Stimulated activated naive CD8-positive, alpha-beta T cell treated with anti-CD3 and anti-CD28 coated beads, Interleukin-15, Interleukin-2, amounts not matched to agents 100 ng/mL and 50 ng/mL, for 24 hours (primary cell): Measurements from ENCODE around the gene BCAN.
A peak's percentile ranks its signal among the peaks of the same experiment; 100 is the strongest.

Source experiments
- H3K27ac Mint-ChIP-seq: one replicate; pipeline ENCODE4 v1.8.0; 2021; ENCODE audit warnings: mild to moderate bottlenecking, mixed read lengths
- H3K27me3 Mint-ChIP-seq: one replicate; pipeline ENCODE4 v1.8.0; 2021; ENCODE audit warnings: mixed read lengths
- H3K36me3 Mint-ChIP-seq: one replicate; pipeline ENCODE4 v1.8.0; 2021; ENCODE audit warnings: low read depth, mixed read lengths
- H3K4me1 Mint-ChIP-seq: one replicate; pipeline ENCODE4 v1.8.0; 2021; ENCODE audit warnings: low read depth, mixed read lengths
- H3K4me3 Mint-ChIP-seq: one replicate; pipeline ENCODE4 v1.8.0; 2021; ENCODE audit warnings: mild to moderate bottlenecking, mixed read lengths
- H3K9me3 Mint-ChIP-seq: one replicate; pipeline ENCODE4 v1.8.0; 2021; ENCODE audit warnings: mixed read lengths

Gene BCAN

DNA sequence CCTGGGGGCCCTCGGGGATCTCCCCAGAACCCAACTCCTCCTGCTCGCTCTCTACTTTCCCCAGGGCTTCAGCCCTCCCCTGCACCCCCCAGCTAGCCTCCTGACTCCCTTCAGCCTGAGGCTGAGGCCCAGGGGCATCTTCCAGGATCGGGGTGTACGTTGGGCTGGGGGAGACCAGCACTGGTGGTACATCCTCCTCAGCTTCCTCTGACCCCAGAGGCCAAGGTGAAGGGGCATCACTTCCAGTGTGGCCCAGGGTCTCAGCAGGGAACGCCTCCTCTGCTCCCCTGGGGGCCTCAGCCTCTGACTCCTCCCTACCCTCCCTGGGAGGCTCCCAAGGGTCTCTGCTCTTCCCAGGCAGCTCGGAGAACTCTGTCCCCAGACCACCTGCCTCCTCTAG is 28.4 kb downstream of the BCAN start:
- no peaks in the 10 kb centered on the region for H3K36me3 Mint-ChIP-seq
- H3K9me3 Mint-ChIP-seq = no peaks in the 10 kb centered on the region
- peaks cover 31% of the 10 kb centered on the region for H3K27me3 Mint-ChIP-seq
- H3K27ac Mint-ChIP-seq = no peak overlapping the region
- no peaks in the 10 kb centered on the region for H3K4me1 Mint-ChIP-seq
- H3K4me3 Mint-ChIP-seq = no peak overlapping the region

GRCh38 chr1:156670791-156671190 is 28.9 kb downstream of the BCAN start:
- Mint-ChIP-seq H3K27ac (no peak overlapping the region), H3K36me3 (no peaks in the 10 kb centered on the region), H3K4me3 (no peak overlapping the region), H3K27me3 (peaks cover 36% of the 10 kb centered on the region), H3K4me1 (no peaks in the 10 kb centered on the region), H3K9me3 (no peaks in the 10 kb centered on the region)

- Mint-ChIP-seq H3K9me3 (no peaks in the 10 kb centered on the region), H3K27me3 (peaks cover 39% of the 10 kb centered on the region), H3K4me3 (no peak overlapping the region), H3K36me3 (no peaks in the 10 kb centered on the region), H3K27ac (no peak overlapping the region), H3K4me1 (no peaks in the 10 kb centered on the region)
Measured at GRCh38 chr1:156671804-156672203, 29.9 kb downstream of the BCAN start.

- H3K27me3 Mint-ChIP-seq = peaks cover 57% of the 10 kb centered on the region
- no peaks in the 10 kb centered on the region for H3K36me3 Mint-ChIP-seq
- H3K9me3 Mint-ChIP-seq = no peaks in the 10 kb centered on the region
- peaks cover 12% of the 10 kb centered on the region for H3K4me1 Mint-ChIP-seq
- H3K4me3 Mint-ChIP-seq = no peak overlapping the region
- no peak overlapping the region for H3K27ac Mint-ChIP-seq
Measured at GRCh38 chr1:156673387-156674121, 31.6 kb downstream of the BCAN start.

DNA sequence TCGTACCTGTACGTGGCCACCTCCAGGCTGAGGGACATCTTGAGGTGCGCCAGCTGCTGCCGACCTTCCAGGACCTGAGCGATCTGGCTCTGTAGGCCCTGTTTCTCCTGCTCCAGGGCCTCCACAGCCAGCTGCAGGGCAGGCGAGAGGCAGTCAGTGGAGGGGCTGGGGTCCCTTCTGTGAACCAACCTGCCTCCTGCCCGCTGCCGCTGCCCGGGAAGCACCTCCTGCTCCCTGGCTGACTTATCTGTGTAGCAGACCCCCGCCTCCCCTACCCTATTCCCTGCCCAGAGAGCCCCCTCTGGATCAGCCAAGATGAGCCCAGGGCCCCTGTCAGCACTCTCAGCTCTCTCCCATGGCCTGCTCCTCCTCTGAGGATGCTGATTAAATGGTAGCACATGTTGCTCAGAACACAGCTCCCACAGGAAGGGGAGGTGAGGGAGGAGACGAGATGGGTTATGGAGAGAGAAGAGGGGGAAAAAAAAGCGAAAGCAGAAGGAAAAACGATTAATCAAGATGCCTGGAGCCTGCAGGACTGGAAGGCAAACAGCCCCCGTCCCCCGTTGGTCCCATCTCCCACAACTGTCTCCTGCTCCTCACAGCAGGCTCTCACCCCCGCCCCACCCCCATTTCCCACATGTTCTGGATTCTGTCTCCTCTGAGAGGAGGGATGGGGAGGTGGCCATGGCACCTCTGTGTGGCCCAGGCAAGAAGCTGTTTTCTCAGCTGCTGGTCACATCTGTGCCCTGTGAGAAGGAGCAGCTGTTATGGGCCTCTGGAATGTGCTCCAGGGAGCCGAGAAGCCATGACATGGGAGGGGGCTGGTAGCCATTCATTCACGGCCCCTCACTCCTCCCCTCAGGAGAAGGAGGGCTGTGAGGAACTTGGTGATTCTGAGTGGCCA is 33.5 kb downstream of the BCAN start:
- H3K9me3 Mint-ChIP-seq = no peaks in the 10 kb centered on the region
- no peak overlapping the region for H3K4me3 Mint-ChIP-seq
- H3K27me3 Mint-ChIP-seq = peaks cover 73% of the 10 kb centered on the region
- H3K27ac Mint-ChIP-seq = no peak overlapping the region
- no peaks in the 10 kb centered on the region for H3K36me3 Mint-ChIP-seq
- peaks cover 12% of the 10 kb centered on the region for H3K4me1 Mint-ChIP-seq

- Mint-ChIP-seq H3K27ac (no peak overlapping the region), H3K36me3 (no peaks in the 10 kb centered on the region), H3K4me1 (peaks cover 12% of the 10 kb centered on the region), H3K27me3 (peaks cover 75% of the 10 kb centered on the region), H3K9me3 (no peaks in the 10 kb centered on the region), H3K4me3 (no peak overlapping the region)
Measured at GRCh38 chr1:156676114-156676819, 34.4 kb downstream of the BCAN start.

GRCh38 chr1:156676820-156677615 is 35.1 kb downstream of the BCAN start, which contains the start of gene NES:
Gene NES, minus strand, starts transcription at chr1:156677407. Its CDS starts 143 bp downstream, at chr1:156677264.
- peak within 1 kb of the TSS; percentile 22 for H3K4me3 Mint-ChIP-seq
- peaks cover 74% of the 10 kb centered on the region for H3K27me3 Mint-ChIP-seq
- no peak within 1 kb of the TSS for H3K27ac Mint-ChIP-seq

GRCh38 chr1:156677616-156678596 is 36.0 kb downstream of the BCAN start:
- Mint-ChIP-seq H3K36me3 (no peaks in the 10 kb centered on the region), H3K4me3 (peak overlapping the region; percentile 22), H3K9me3 (no peaks in the 10 kb centered on the region), H3K27ac (no peak overlapping the region), H3K27me3 (peaks cover 68% of the 10 kb centered on the region), H3K4me1 (peaks cover 12% of the 10 kb centered on the region)

More at GRCh38 chr1:156676820-156677615, 35.1 kb downstream of the BCAN start, which contains the start of gene NES:
- Mint-ChIP-seq H3K9me3 (no peaks in the 10 kb centered on the region), H3K4me1 (peaks cover 12% of the 10 kb centered on the region), H3K36me3 (no peaks in the 10 kb centered on the region)

- H3K36me3 Mint-ChIP-seq = no peaks in the 10 kb centered on the region
- H3K27ac Mint-ChIP-seq = no peak overlapping the region
- no peak overlapping the region for H3K4me3 Mint-ChIP-seq
- H3K9me3 Mint-ChIP-seq = no peaks in the 10 kb centered on the region
- H3K4me1 Mint-ChIP-seq = peaks cover 31% of the 10 kb centered on the region
- peaks cover 57% of the 10 kb centered on the region for H3K27me3 Mint-ChIP-seq
Measured at GRCh38 chr1:156680056-156680455, 38.1 kb downstream of the BCAN start.

DNA sequence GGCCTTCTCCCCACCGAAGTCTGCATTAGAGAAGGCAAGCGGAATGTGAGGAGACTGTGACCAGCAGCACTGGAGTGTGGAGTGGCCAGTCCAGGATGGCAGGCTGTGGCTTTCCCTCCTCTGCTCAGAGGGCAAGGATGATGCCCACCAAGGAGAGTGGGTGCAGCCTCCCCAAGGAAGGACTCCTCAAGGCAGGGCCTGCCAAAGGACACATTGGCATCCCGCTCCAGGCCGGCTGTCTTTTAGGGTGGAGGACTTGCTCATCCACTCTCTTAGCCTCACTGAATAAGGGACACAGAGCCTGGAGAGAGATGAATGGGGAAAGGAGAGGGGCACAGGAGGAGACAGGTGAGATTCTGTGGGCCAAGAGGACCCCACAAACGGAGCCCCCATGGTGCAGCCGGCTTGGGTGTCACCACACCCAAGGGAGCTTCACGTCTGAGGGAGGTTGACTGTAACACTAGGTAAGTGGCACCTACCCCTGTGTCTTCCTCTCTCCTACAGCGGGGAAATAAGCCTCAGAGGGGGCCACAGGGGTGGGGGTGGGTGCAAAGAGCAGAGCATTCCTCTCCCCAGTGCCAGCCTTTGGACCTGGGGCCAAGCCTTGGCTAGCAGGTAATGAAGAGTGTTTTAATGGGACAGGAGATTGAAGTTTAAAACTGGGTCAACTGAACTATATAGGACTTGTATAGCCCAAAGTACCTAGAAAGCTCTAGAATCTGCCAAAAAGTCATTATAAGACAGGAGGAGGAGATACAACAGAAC is 39.5 kb downstream of the BCAN start:
- no peaks in the 10 kb centered on the region for H3K36me3 Mint-ChIP-seq
- H3K27ac Mint-ChIP-seq = no peak overlapping the region
- H3K4me1 Mint-ChIP-seq = peaks cover 31% of the 10 kb centered on the region
- H3K27me3 Mint-ChIP-seq = peaks cover 47% of the 10 kb centered on the region
- H3K9me3 Mint-ChIP-seq = no peaks in the 10 kb centered on the region
- no peak overlapping the region for H3K4me3 Mint-ChIP-seq

DNA sequence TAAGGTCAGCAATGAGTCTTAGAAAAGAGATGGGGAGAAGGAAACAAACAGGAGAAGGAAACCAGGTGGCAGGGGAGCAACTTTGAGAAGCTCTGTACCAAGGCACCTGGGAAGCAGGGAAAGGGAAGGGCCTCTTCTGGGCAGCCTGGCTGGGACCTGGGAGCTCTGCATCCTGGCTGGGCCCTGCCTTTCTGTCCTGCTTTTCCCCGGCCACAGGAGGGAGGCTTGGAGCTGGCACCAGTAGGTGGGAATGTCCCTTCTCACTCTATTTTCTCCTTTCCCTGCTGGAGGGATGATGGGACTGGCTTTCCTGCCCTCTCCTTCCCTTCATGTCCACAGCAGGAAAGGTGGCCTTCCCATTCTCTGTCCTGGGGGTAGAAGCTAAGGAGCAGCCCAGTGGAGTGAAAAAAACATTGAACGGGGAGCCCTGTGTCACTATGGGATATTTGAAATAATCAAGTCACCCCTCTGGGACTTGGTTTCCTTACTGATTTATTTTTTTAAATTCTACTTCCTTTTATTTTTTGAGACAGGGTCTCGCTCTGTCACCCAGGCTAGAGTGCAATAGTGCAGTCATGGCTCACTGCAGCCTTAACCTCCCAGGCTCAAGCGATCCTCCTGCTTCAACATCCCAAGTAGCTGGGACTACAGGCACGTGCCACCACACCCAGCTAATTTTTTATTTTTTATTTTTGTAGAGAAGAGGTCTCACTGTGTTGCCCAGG is 40.4 kb downstream of the BCAN start:
- Mint-ChIP-seq H3K9me3 (no peaks in the 10 kb centered on the region), H3K27ac (no peak overlapping the region), H3K27me3 (peaks cover 42% of the 10 kb centered on the region), H3K36me3 (no peaks in the 10 kb centered on the region), H3K4me1 (peaks cover 31% of the 10 kb centered on the region), H3K4me3 (no peak overlapping the region)

- Mint-ChIP-seq H3K27me3 (peaks cover 35% of the 10 kb centered on the region), H3K27ac (no peak overlapping the region), H3K4me3 (no peak overlapping the region), H3K9me3 (no peaks in the 10 kb centered on the region), H3K4me1 (peaks cover 19% of the 10 kb centered on the region), H3K36me3 (no peaks in the 10 kb centered on the region)
Measured at GRCh38 chr1:156684227-156684782, 42.4 kb downstream of the BCAN start.
